DND-41 (cell line): ENCODE measurements around the gene IFT74.

Source experiments
- EZH2 ChIP-seq: IDR thresholded peaks from 3 replicates; pipeline ENCODE4 v1.6.1; 2012; ENCODE audit warnings: borderline replicate concordance, low read depth, mild to moderate bottlenecking, moderate library complexity, low read length, inconsistent platforms; ENCODE audit not compliant: severe bottlenecking
- TF ChIP-seq, protein P1 (sequence below): IDR thresholded peaks from 2 replicates; pipeline ENCODE4 v1.5.1; 2012; ENCODE audit warnings: borderline replicate concordance, low read length, moderate library complexity, mild to moderate bottlenecking; ENCODE audit not compliant: poor library complexity, severe bottlenecking; ENCODE audit errors: extremely low read depth

DNA sequence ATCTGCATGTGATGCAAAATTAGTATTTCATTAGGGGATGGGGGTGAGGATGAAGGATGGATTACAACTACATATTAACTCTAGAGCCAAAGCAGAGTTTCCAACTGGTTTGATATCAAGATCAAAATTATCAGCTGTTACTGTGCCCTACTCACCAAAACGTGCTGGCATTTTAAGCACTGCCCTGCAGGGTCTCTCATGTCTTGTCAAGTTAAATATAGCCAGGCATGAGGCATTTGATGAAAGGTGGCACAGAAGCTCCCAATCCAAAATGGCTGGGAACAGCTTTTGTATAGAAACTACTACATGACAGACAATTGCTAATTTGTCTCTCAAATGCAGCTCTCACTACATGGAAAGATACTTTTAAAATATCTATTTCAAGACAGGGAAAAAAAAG lies 36.5 kb upstream of the IFT74 start:
- TF ChIP-seq, protein P1, sequence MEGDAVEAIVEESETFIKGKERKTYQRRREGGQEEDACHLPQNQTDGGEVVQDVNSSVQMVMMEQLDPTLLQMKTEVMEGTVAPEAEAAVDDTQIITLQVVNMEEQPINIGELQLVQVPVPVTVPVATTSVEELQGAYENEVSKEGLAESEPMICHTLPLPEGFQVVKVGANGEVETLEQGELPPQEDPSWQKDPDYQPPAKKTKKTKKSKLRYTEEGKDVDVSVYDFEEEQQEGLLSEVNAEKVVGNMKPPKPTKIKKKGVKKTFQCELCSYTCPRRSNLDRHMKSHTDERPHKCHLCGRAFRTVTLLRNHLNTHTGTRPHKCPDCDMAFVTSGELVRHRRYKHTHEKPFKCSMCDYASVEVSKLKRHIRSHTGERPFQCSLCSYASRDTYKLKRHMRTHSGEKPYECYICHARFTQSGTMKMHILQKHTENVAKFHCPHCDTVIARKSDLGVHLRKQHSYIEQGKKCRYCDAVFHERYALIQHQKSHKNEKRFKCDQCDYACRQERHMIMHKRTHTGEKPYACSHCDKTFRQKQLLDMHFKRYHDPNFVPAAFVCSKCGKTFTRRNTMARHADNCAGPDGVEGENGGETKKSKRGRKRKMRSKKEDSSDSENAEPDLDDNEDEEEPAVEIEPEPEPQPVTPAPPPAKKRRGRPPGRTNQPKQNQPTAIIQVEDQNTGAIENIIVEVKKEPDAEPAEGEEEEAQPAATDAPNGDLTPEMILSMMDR: no peak
- TF ChIP-seq EZH2: no peak
